T1000 (cell line): ENCODE results near the gene DIPK1B.
"Not testable (repeated sequence)": the region's sequence is repeated elsewhere in the genome, so short reads cannot be mapped to it uniquely, and the experiment has no call there.

Experiments
- DNase-seq: peaks from one replicate; lab custom pipeline; 2025; ENCODE audit warnings: mixed read lengths; lab: John Stamatoyannopoulos, UW

The DIPK1B gene

DNA sequence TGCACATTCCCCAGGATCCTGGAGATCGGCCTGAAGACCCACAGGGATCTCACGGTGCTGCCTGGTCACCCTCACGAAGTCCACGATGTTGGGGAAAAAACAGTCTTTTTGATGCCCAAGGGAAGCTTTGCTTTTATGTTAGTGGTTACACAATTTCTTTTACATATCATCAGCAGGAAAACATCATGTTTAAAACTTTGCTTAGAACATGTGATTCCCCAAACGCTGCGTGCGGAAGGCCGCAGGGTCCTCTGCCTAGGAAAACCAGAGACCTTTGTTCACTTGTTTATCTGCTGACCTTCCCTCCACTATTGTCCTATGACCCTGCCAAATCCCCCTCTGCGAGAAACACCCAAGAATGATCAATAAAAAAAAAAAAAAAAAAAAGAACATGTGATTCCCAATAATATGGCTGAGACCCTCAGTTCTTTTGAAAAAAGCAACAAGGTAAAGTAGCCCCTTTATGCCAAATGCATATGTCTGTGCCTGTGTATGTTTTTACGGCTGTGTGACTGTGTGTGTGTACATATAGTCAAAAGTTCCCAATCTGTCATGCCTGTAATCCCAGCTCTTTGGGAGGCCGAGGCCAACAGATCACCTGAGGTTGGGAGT is 13.6 kb upstream of the DIPK1B start:
- no peak for DNase-seq

DNA sequence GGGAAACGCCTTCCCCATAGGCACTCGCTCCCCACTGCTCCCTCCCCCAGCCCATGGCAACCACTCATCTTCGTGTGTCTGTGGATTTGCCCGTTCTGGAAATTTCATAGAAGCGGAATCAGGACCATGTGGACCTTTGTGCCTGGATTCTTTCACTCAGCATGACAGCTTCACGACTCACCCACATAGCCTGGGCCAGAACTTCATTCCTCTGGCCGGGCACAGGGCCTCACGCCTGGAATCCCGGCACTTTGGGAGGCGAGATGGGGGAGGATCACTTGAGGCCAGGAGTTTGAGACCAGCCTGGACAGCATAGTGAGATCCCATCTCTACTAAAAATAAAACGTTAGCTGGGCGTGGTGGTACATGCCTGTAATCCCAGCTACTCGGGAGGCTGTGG is 12.1 kb upstream of the DIPK1B start:
- no peak for DNase-seq

DNA sequence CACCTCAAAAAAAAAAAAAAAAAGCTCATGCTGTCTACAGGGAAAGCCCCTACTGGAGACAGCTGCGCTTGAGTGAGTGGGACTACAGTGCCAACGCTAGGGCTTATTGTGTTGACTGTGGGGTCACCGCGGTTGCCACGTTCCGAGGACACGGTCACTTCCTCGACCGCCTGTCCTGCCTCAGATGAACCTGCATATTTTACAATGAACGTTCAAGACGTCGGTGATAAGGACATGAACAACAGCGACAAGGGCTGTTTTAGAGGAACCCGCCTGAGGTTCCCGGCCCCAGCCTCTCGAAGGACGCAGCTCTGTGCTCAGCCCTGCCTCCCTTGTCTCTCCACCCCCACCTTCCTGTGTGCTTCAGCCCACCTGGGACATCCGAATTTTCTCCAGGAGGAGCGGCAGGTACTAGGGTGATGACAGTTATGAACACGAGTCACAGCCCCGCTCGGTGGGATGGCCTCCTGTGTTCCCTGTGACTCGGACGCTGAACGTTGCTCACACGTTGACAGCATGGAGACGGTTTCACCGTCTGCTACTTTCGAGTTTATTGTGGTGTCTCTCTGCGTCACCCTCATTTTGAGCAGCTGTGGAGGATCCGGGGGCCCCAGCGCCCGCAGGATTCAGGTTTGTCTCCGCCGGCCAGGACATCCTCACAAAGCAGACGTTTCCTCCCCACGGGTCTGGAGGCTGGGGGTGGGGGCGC is 11.3 kb upstream of the DIPK1B start:
- DNase-seq, result no peak

DNA sequence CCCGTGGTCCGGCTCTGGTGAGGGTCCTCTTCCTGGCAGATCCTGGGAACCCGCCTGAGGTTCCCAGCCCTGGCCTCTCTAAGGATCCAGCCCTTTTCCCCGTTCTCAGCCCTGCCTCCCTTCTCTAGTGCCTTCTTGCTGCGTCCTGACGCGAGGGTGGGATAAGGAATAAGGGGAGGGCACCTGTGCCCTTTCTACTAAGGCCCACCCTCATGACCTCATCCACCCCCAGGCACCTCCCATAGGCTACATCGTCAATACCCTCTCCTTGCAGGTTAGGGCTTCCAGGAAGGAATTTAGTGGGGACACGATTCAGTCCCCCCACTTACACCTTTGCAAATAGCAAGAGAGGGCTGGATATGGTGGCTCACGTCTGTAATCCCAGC is 10.7 kb upstream of the DIPK1B start:
- no peak for DNase-seq

DNA sequence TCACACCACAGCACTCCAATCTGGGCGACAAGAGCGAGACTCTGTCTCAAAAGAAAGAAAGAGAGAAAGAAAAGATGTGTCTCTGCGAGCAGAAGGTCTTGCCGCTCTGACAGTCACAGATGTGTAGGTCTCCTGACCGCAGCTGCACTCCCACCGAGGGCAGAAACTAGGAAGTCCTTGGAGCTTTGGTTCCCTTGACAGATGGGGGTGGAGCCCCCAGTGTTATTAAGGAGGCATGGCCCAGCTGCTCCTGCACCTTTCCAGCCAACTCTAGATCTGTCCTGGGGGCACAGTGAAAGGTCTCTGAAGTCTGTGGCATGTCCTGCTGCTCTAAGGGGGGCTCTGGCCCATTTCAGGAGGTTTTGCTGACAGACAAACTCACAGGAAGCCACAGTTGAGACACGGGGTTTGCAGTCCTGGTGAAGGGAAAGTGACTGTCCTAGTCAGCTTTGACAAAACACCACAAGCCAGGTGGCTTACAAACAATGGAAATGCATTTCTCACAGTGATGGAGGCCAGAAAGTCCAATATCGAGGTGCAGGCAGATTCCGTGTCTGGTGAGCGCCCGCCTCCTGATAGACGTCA is 9.0 kb upstream of the DIPK1B start:
- DNase-seq, result no peak

DNA sequence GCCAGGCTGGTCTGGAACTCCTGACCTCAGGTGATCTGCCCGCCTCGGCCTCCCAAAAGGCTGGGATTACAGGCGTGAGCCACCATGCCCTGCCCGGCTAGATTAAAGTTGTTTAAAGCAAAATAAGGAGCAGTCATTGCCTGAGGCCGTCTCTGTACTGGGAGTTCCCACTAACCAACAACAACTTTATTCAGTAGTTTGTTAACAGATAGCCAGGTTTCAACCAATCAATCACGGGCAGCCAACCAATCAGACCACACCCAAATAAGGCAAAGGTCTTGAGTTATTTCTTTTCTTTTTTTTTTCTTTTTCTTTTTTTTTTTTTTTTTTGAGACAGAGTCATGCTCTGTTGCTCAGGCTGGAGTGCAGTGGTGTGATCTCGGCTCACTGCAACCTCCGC is 7.6 kb upstream of the DIPK1B start:
- DNase-seq, result not testable (repeated sequence)

DNA sequence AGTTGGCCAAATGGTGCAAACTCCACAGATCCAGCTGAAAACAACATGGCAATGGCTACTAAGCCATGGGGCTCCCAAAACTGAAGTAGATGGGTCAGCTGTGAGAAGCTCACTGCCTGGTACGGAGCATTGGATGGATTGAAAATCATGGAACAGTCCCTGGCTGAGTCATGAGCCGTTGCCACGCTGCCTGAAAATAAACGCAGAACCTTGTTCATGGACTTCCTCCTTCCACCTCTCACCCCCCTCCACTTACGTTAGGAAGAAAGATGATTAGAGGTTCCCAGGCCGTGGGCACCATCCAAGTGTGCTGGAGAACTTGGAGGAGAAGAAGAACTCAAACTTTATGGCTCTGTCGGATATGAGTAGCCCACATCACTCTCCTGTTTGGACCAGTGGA is 6.8 kb upstream of the DIPK1B start:
- no peak for DNase-seq

DNA sequence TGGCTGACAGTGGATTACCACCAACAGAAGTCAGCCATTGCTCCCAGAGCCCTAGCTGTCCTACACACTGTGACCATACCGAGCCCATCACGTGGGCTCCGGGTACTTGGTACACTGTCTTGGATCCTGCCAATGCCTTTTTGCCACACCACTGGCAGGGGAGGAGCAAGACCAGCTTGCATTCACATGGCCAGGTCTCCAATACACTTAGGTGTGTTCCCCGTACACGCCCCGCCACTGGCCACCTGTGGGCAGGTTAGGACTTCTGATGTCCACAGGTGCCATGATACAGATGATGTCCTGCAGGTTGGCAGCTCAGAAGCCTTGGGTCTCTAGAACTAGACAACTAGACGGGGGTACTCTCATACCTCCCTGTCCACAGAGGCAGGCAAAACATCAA is 5.4 kb upstream of the DIPK1B start:
- no peak for DNase-seq

DNA sequence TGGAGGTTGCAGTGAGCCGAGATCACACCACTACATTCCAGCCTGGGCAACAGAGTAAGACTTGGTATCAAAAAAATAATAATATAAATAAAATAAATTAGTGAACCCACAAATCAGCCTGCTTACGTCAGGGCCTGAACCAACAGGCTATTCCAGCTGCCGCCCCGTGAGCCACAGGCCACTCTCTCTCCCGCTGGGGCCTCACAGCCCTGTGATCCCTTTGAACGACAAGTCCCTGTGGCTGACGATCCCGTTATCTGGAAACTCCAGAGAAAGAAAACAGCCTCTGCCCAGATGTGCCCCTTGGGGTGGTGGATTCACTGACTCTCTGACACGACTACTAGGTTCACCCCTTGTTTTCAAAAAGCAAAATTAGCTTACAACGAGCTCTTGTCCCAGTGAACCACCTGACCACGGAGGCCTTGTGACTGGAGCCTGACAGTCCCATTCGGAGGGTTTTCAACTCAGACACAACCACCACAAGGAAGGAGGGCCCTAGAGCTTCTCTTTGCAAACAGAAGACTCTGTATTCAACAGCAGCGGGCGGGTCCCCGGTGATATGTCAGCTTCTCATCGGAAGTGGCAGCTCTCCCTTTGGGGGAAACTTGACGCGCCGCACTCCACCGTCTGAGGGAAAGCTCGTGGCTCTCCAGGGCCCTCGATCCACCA is 4.4 kb upstream of the DIPK1B start:
- DNase-seq, result no peak

DNA sequence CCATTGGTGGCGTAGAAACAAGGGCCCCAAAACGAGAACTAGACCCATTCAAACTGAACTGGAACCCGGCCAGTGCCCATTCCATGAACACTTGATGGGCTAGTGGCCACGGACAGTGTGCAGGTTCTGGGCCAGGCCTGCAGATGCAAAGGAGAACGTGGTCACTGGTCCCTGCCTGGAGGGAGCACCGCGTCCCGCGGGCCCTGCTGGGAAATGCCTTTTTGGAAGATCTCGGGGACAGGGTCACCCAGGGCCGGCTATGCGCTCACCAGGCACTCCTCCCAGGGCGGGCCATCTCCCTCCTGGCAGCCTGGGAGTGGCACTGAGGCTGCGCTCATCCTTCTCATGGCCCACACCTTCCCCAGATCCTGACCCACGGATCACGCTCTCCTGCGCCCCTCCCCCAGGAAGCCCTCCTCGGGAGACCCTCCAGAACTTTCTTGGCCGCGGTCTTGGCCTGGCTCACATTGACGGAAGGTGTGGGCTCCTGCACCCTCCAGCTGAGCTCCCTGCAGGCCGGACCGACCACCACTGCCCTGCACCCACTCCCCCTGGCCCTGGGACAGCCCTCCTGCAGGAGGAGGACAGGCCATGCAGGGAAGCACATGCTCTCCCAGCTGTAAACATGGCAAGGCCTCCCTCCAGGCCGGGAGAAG is 2.8 kb upstream of the DIPK1B start:
- no peak for DNase-seq

DNA sequence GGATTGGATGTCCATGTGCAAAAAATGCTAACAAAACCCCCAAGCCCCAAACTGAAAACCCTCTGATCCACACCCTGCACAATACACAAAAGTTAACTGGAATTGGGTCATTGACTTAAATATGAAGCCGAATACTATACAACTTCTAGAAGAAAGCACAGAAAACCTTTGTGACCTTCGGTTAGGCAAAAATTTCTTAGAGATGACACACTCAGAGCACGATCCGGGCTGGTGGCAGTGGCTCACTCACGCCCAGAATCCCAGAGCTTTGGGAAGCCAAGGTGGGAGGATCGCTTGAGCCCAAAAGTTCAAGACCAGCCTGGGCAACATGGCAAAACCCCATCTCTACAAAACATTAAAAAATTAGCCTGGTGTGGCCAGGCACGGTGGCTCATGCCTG is 1.8 kb upstream of the DIPK1B start:
- DNase-seq, result no peak

DNA sequence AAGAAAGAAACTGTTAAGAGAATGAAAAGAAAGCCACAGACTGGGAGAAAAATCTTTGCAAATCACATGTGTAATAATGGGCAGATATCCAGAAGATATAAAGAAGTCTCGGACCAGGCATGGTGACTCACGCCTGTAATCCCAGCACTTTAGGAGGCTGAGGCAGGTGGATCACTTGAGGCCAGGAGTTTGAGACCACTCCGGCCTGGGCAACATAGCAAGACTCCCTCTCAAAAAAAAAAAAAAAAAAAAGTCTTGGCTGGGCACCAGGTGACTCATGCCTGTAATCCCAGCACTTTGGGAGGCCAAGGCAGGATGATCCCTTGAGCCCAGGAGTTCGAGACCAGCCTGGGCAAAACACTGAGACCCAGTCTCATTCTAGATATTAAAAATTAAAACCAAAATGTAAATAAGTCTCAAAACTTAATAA is 1.1 kb upstream of the DIPK1B start:
- DNase-seq, result not testable (repeated sequence)

DNA sequence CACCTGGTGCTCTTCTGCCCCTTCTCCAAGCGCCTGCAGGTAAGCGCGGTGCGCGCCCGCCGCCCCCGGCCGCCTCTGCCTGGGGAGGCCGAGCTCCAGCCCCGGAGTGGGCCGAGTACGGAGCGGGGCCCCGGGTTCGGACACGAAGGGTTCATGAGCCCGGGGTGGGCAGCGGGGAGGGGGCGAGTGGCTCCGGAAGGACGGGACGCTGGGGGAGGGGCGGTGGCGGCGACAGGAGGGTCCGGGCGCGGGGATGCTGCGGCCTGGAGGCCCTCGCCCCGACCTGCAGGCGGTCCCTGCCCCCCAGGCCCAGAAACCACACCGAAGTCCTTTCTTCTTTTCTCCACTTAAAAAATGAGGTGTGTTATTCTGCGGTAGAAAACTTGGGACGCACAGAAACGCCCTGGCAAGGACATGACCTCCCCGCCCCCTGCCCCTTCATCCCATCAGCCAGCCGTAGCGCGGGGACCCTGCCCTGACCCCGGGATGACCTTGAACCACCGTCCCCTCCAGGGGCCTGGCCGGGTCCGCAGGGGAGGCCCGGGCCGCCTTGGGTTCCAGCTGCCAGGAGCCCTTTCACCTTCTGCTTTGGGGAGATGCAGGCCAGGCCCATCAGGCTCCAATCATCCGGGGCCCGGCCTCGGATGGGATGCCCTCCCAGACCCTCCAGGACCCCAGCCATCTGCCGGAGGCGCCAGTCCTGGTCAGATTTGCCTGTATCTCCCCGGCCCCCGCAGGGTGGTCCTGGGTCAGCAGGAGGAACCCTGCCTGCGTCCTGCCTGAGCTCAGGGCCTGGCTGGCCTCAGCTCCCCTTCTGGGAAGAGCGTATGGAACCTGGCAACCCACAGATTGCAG is 545 bp downstream of the DIPK1B start:
- DNase-seq, result no peak

DNA sequence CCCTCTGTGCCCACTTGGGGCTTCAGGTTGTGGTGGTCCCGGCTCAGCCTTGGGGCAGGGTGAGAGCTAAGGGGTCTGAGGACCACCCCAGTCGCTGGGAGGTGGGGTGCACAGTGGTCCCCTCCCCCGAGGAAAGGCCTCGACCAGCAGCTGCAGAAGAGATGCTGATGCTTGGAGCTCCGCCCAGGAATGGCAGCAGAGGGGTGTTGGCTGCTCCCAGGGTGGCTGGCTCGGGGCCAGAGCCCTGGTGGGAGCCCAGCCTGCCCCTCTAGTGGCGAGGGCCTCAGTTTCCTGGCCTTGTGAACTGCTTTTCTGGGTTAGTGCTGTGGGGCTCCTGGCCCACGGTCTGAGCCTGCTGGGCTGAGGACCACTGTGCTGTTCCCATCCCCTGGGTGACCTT is 1.2 kb downstream of the DIPK1B start:
- DNase-seq, result no peak

DNA sequence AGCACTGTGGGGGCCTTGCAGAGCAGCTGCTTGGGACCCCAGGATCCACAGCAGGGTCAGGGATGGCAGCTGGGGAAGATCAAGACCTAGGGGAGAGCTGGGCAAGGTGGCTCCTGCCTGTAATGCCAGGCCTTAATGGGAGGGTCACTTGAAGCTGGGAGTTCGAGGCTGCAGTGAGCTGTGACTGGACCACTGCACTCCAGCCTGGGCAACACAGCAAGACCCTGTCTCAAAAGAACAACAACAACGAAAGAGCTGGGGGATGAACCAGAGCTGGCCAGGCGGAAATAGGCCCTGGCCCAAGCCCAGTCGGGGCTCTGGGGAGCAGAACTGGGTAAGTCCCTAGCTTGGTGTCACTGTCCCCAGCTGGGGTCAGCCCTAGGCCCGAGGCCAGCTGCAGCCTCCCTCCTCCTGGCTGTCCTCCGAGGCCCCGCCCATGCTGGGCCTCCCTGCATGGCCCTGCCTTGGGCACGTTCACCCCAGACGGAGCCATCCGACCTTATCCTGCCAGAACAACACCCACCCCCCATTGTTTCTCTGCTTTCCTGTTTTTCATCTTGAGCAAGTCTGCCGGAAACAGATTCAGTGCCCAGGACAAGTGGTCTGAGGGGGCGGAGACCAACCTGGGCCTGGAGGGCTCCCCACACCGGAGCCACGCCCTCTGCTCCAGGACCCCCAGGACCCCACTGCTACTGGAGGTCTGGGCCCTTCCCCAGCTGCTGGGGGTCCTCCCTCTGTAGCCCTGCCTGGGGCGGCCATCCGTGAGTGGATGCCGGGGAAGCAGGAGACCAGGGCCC is 1.9 kb downstream of the DIPK1B start:
- no peak for DNase-seq

DNA sequence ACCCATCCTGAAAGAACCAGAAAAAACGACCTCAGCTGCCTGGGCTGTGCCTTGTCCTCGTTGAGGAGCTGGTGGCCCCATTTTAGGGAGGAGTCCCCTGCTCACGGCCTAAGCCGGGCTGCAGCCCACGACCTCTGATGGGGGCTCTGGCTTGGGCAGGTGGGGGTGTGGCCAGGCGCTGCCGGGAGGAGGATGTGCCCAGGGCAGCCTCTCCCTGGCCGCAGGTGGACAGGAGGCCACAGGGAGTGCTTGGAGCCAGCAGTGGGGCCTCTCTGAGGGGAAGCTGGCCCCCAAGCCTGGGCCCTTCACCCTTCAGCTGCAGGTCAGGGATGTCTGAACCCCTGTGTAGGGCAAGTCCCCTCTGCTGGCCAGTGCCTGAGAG is 2.5 kb downstream of the DIPK1B start:
- DNase-seq, result no peak

DNA sequence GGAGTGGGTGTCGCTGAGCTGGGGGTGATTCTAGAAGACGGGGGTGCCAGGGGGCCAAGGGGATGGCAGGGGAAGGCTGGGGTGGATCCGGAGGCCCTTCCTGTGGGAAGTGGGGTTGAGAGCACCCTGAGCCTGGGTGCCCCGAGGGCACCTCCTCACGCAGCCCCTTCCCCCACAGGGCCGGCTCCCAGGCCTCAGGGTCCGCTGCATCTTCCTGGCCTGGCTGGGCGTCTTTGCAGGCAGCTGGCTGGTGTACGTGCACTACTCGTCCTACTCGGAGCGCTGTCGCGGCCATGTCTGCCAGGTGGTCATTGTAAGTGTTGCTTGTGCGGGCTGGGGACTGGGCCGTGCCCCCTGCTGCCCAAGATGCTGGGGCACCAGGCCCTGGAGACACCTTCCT is 5.0 kb downstream of the DIPK1B start:
- DNase-seq, result no peak

DNA sequence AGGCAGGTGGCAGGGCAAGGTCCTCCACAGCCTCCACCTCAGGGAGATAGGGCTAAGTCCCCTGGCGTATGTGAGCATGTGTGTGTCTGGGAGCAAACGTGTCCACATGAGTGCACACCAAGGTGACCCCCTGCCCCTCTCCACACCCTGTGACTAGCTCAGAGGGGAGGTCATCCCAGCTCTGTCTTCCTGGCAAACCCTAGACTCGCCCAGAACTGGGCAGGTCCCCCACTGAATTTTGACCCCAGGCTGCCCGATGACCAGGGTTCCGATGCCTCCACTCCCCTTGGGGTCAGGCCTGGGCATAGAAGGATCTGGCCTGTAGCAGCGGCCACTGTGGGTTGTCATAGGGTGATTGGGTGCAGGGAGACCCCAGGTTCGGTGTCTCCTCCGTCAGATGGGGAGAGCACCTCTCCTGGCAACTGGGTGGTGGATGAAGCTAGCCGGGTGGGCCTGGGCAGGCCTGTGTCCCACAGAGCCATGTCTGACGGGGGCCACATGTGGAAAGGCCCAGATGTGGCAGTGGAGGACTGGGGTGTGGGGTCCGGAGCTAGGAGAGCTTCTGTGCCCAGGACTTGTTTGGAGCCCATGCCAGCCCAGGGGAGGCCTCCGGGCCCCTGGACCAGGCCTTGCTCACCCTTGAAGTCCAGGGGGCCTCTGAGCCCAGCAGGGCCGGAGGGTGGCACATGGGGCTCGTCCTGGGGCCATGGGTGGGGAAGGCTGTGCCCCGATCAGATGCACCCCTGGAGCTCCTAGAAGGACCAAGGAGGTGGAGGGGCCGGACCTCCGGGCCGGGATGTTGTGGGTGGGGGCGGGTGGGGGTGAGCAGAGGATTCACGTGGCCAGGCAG is 6.2 kb downstream of the DIPK1B start:
- no peak for DNase-seq

DNA sequence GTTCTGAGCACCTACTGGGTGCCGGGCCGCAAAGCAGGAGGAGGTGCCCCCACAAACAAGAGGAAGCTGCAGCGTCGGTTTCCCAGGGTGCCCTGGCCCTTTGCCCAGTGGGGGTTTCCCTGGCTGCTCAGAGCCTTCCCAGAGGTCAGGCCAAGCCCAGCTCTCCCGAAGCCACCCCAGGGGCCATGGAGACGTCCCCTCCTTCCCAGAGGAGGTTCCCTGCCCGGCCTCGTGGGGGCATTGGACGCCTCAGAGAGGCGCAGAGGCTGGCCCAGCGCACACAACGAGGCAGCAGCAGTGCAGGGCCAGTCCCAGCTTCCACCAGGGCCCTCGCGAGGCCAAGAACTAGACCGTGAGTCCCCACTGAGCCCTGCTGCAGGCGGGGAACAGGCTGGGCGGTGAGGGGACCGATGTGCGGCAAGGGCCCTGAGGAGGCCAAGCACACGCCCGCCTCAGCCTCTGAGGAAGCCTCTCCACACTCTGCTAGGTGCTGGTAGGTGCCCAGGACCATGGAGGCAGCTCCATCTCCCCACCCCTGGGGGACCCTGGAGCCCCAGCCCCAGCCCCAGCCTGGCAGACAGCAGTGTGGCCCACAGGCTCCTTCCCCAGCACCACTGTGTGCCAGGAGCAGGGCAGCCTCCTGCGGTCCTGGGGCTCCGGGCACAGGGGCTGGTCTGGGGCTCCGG is 7.0 kb downstream of the DIPK1B start:
- no peak for DNase-seq
